ENCODE measurements around the gene HBEGF. TPM values are rescaled to one million over a fixed set of nuclear protein-coding genes. Genes with fewer than 3 reads are reported as not detected.

Gene HBEGF
- 21.9 and 22.5 TPM in 2 replicates for total RNA-seq

- H3K27ac Mint-ChIP-seq, result peak within 1 kb of the TSS; percentile 78
Measured at GRCh38 chr5:140346348-140347221, at the start of gene HBEGF. Gene HBEGF (minus strand): TSS chr5:140346603. CDS start chr5:140346328, 275 bp downstream.

GRCh38 chr5:140393738-140394137, 47.3 kb upstream of the HBEGF start:
- Mint-ChIP-seq H3K4me3 (no peak overlapping the region), H3K27me3 (no peaks in the 10 kb centered on the region), H3K27ac (no peak overlapping the region), H3K4me1 (no peaks in the 10 kb centered on the region), H3K36me3 (ENCODE audit: low read depth) (peaks cover 2% of the 10 kb centered on the region), H3K9me3 (no peaks in the 10 kb centered on the region)
- intact Hi-C loops (cut with micrococcal nuclease), result no loop called here
- no peak for DNase-seq

More at GRCh38 chr5:140346348-140347221, at the start of gene HBEGF:
- Mint-ChIP-seq H3K9me3 (no peaks in the 10 kb centered on the region), H3K4me3 (peak within 1 kb of the TSS; percentile 89), H3K27me3 (peaks cover 6% of the 10 kb centered on the region), H3K36me3 (ENCODE audit: low read depth) (peaks cover 27% of the 10 kb centered on the region), H3K4me1 (peaks cover 61% of the 10 kb centered on the region)
- intact Hi-C loops (cut with micrococcal nuclease), result loop anchor here (1.0 kb wide), 2 partner anchors 43 to 95 kb away; partner anchors contain the start of gene PFDN1
- peak; percentile 89 for DNase-seq

- Mint-ChIP-seq H3K9me3 (no peaks in the 10 kb centered on the region), H3K27ac (no peak overlapping the region), H3K4me3 (no peak overlapping the region), H3K4me1 (no peaks in the 10 kb centered on the region), H3K27me3 (no peaks in the 10 kb centered on the region), H3K36me3 (ENCODE audit: low read depth) (peaks cover 2% of the 10 kb centered on the region)
- intact Hi-C loops (cut with micrococcal nuclease), result no loop called here
- DNase-seq, result no peak
Measured at GRCh38 chr5:140391732-140392131, 45.3 kb upstream of the HBEGF start.

- intact Hi-C loops (cut with micrococcal nuclease), result no loop called here
- Mint-ChIP-seq H3K9me3 (no peaks in the 10 kb centered on the region), H3K4me1 (no peaks in the 10 kb centered on the region), H3K36me3 (ENCODE audit: low read depth) (peaks cover 2% of the 10 kb centered on the region), H3K27ac (no peak overlapping the region), H3K4me3 (no peak overlapping the region), H3K27me3 (no peaks in the 10 kb centered on the region)
- no peak for DNase-seq
Measured at GRCh38 chr5:140391312-140391711, 44.9 kb upstream of the HBEGF start.

GRCh38 chr5:140388052-140388451, 41.6 kb upstream of the HBEGF start:
- no peak overlapping the region for H3K27ac Mint-ChIP-seq
- intact Hi-C loops (cut with micrococcal nuclease), result no loop called here
- no peak overlapping the region for H3K4me3 Mint-ChIP-seq
- DNase-seq, result no peak
- peaks cover 4% of the 10 kb centered on the region for H3K9me3 Mint-ChIP-seq
- H3K36me3 Mint-ChIP-seq (ENCODE audit: low read depth), result peaks cover 4% of the 10 kb centered on the region
- H3K4me1 Mint-ChIP-seq, result peaks cover 4% of the 10 kb centered on the region
- no peaks in the 10 kb centered on the region for H3K27me3 Mint-ChIP-seq

- Mint-ChIP-seq H3K9me3 (peaks cover 4% of the 10 kb centered on the region), H3K27me3 (no peaks in the 10 kb centered on the region), H3K4me1 (peaks cover 11% of the 10 kb centered on the region), H3K36me3 (ENCODE audit: low read depth) (peaks cover 2% of the 10 kb centered on the region), H3K4me3 (no peak overlapping the region), H3K27ac (no peak overlapping the region)
- intact Hi-C loops (cut with micrococcal nuclease), result no loop called here
- DNase-seq, result no peak
Measured at GRCh38 chr5:140383300-140383699, 36.9 kb upstream of the HBEGF start.

- Mint-ChIP-seq H3K27me3 (no peaks in the 10 kb centered on the region), H3K27ac (no peak overlapping the region), H3K4me3 (no peak overlapping the region), H3K36me3 (ENCODE audit: low read depth) (peaks cover 2% of the 10 kb centered on the region), H3K9me3 (peaks cover 4% of the 10 kb centered on the region), H3K4me1 (peaks cover 11% of the 10 kb centered on the region)
- intact Hi-C loops (cut with micrococcal nuclease), result no loop called here
- DNase-seq, result no peak
Measured at GRCh38 chr5:140382866-140383265, 36.5 kb upstream of the HBEGF start.

GRCh38 chr5:140381972-140382371, 35.6 kb upstream of the HBEGF start:
- Mint-ChIP-seq H3K9me3 (peaks cover 4% of the 10 kb centered on the region), H3K27me3 (no peaks in the 10 kb centered on the region), H3K36me3 (ENCODE audit: low read depth) (peaks cover 2% of the 10 kb centered on the region), H3K4me3 (no peak overlapping the region), H3K27ac (peak overlapping the region; percentile 28), H3K4me1 (peaks cover 11% of the 10 kb centered on the region)
- DNase-seq, result no peak
- intact Hi-C loops (cut with micrococcal nuclease), result no loop called here

GRCh38 chr5:140381351-140381750, 34.9 kb upstream of the HBEGF start:
- Mint-ChIP-seq H3K9me3 (peaks cover 4% of the 10 kb centered on the region), H3K27ac (no peak overlapping the region), H3K27me3 (no peaks in the 10 kb centered on the region), H3K36me3 (ENCODE audit: low read depth) (peaks cover 2% of the 10 kb centered on the region), H3K4me1 (peaks cover 11% of the 10 kb centered on the region), H3K4me3 (no peak overlapping the region)
- intact Hi-C loops (cut with micrococcal nuclease), result no loop called here
- DNase-seq, result no peak

- H3K4me3 Mint-ChIP-seq, result no peak overlapping the region
- H3K36me3 Mint-ChIP-seq (ENCODE audit: low read depth), result no peaks in the 10 kb centered on the region
- no peaks in the 10 kb centered on the region for H3K27me3 Mint-ChIP-seq
- no peaks in the 10 kb centered on the region for H3K9me3 Mint-ChIP-seq
- DNase-seq, result peak; percentile 84
- H3K27ac Mint-ChIP-seq, result no peak overlapping the region
- H3K4me1 Mint-ChIP-seq, result peaks cover 7% of the 10 kb centered on the region
- intact Hi-C loops (cut with micrococcal nuclease), result loop anchor here (2.0 kb wide), 1 partner anchor 262 kb away; no protein-coding TSS in a partner anchor
Measured at GRCh38 chr5:140372971-140373487, 26.6 kb upstream of the HBEGF start.

- peaks cover 11% of the 10 kb centered on the region for H3K4me1 Mint-ChIP-seq
- no peaks in the 10 kb centered on the region for H3K36me3 Mint-ChIP-seq (ENCODE audit: low read depth)
- intact Hi-C loops (cut with micrococcal nuclease), result loop anchor here (2.0 kb wide), 1 partner anchor 263 kb away; no protein-coding TSS in a partner anchor
Measured at GRCh38 chr5:140371356-140372151, 25.2 kb upstream of the HBEGF start.

GRCh38 chr5:140367256-140368013, 21.0 kb upstream of the HBEGF start:
- Mint-ChIP-seq H3K4me1 (peaks cover 12% of the 10 kb centered on the region), H3K27ac (no peak overlapping the region), H3K9me3 (no peaks in the 10 kb centered on the region), H3K36me3 (ENCODE audit: low read depth) (no peaks in the 10 kb centered on the region), H3K4me3 (no peak overlapping the region), H3K27me3 (no peaks in the 10 kb centered on the region)
- DNase-seq, result no peak
- intact Hi-C loops (cut with micrococcal nuclease), result no loop called here

More at GRCh38 chr5:140371356-140372151, 25.2 kb upstream of the HBEGF start:
- Mint-ChIP-seq H3K9me3 (no peaks in the 10 kb centered on the region), H3K27ac (no peak overlapping the region), H3K27me3 (no peaks in the 10 kb centered on the region), H3K4me3 (no peak overlapping the region)
- DNase-seq, result no peak

GRCh38 chr5:140366589-140367255, 20.3 kb upstream of the HBEGF start:
- no peaks in the 10 kb centered on the region for H3K9me3 Mint-ChIP-seq
- H3K4me3 Mint-ChIP-seq, result no peak overlapping the region
- no peak overlapping the region for H3K27ac Mint-ChIP-seq
- intact Hi-C loops (cut with micrococcal nuclease), result no loop called here
- no peaks in the 10 kb centered on the region for H3K27me3 Mint-ChIP-seq
- H3K4me1 Mint-ChIP-seq, result peaks cover 14% of the 10 kb centered on the region
- no peaks in the 10 kb centered on the region for H3K36me3 Mint-ChIP-seq (ENCODE audit: low read depth)
- no peak for DNase-seq

Data from activated CD4-positive, alpha-beta T cell treated with anti-CD3 and anti-CD28 coated beads, Interleukin-2, amount 10 ng/mL, durations not matched to agents 24 days and 14 days (primary cell).